SK-N-MC (cell line): ENCODE measurements around the gene SPTLC3.

ENCODE experiments used
- DNase-seq: peaks from one replicate; pipeline ENCODE4 v3.0.0-alpha.2; 2011; ENCODE audit warnings: low read depth, low spot score
- H3K27ac ChIP-seq: fragments of 200-600 bp; sonication (generic); 2 replicates; pipeline ENCODE4 v1.5.1; 2016; ENCODE audit warnings: mixed run types
- H3K36me3 ChIP-seq: fragments of 200-600 bp; sonication (generic); 2 replicates; pipeline ENCODE4 v1.6.1; 2017; ENCODE audit warnings: antibody characterized with exemption, low read length, mixed read lengths; ENCODE audit not compliant: insufficient read depth
- H3K4me3 ChIP-seq: fragments of 200-600 bp; sonication (generic); 2 replicates; pipeline ENCODE4 v1.5.1; 2016
- H3K9ac ChIP-seq: fragments of 200-600 bp; sonication (generic); 2 replicates; pipeline ENCODE4 v1.8.0; 2017; ENCODE audit warnings: mixed run types, mixed read lengths; ENCODE audit not compliant: insufficient read length
- H3K9me3 ChIP-seq: fragments of 200-600 bp; sonication (generic); 2 replicates; pipeline ENCODE4 v1.6.1; 2017; ENCODE audit warnings: low read depth, mild to moderate bottlenecking, antibody characterized with exemption, low read length, moderate library complexity, mixed read lengths
- EZH2 ChIP-seq: fragments of 200-600 bp; sonication (generic); IDR thresholded peaks from one replicate; pipeline ENCODE4 v1.6.1; 2017; ENCODE audit warnings: antibody characterized with exemption
- FOXP2 ChIP-seq: optimal IDR thresholded peaks from 2 replicates; pipeline ENCODE3; 2011; ENCODE audit warnings: mild to moderate bottlenecking, moderate library complexity; ENCODE audit not compliant: insufficient read depth; ENCODE audit errors: extremely low read length, control extremely low read depth
- POLR2AphosphoS5 ChIP-seq: IDR thresholded peaks from 2 replicates; pipeline ENCODE4 v1.6.1; 2012; ENCODE audit warnings: mild to moderate bottlenecking, low read depth, low read length, borderline replicate concordance

Gene SPTLC3

DNA sequence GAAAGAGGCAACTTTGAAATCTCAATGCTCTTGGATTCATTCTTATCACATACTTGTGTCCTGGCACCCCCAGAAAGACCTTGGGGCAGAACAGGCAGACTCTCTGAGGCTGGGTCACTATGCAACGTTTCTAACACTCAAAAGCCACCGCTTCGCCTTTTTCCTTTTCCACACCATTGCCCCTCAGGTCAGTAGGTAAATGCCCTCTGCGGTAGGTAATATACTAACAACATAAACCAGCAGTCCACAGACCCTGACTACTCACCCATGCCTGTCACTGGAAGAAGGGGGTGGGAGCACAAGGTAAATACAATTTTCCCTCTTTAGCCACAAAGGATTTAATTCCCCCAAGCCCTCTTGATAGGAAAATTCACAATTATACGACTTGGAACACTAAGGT is 6.5 kb upstream of the SPTLC3 start:
- Histone ChIP-seq H3K36me3 (no peaks in the 10 kb centered on the region), H3K9ac (no peak overlapping the region)
- TF ChIP-seq FOXP2 (no peak), POLR2AphosphoS5 (no peak), EZH2 (no peak)

DNA sequence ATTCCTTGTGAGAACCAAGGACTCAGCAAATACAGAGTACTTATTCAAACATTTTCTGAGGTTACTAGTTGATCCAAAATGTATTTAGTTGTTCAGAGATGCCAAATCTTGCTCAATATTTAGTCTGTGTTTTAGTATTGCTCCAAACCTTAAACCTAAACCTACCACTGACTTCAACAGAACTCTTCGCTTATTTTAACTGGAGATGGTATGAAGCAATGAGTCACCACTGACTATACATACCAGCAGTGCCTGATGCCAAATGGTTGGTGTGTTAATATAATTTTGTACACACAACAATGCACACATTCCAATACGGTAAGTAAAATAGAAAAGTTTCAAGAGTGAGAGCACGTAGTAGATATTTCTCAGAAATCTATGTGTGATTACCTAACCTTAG is 1.9 kb upstream of the SPTLC3 start:
- no peaks in the 10 kb centered on the region for H3K36me3 ChIP-seq
- H3K9me3 ChIP-seq = no peaks in the 10 kb centered on the region
- TF ChIP-seq EZH2 (no peak), FOXP2 (no peak), POLR2AphosphoS5 (no peak)
- H3K9ac ChIP-seq = no peak overlapping the region
- DNase-seq = no peak
- no peak overlapping the region for H3K27ac ChIP-seq
- H3K4me3 ChIP-seq = no peak overlapping the region

More for the DNA sequence above, 6.5 kb upstream of the SPTLC3 start:
- H3K4me3 ChIP-seq = no peak overlapping the region
- no peak overlapping the region for H3K27ac ChIP-seq
- no peaks in the 10 kb centered on the region for H3K9me3 ChIP-seq
- no peak for DNase-seq

DNA sequence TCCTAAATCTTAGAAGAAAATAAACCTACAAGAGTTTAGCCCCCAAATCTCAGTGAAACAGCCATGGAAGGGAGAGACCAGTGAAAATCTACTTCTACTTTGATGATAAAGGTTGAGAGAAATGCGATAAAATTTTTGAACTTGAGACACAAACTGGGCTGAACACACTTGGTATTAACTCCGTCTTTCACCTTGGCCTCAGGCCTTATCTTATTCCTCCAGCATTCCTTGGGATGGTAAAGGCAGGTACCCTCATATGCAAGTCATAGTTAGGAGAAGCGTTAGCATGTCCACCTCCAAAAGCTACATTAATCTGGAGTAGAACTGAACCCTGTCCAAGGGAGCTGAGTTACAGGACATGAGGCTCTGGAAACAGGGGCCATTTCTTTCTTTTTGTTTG is 1.2 kb upstream of the SPTLC3 start:
- Histone ChIP-seq H3K27ac (no peak overlapping the region), H3K9me3 (no peaks in the 10 kb centered on the region), H3K4me3 (no peak overlapping the region), H3K36me3 (no peaks in the 10 kb centered on the region), H3K9ac (no peak overlapping the region)
- TF ChIP-seq POLR2AphosphoS5 (no peak), EZH2 (no peak)
- no peak for DNase-seq

DNA sequence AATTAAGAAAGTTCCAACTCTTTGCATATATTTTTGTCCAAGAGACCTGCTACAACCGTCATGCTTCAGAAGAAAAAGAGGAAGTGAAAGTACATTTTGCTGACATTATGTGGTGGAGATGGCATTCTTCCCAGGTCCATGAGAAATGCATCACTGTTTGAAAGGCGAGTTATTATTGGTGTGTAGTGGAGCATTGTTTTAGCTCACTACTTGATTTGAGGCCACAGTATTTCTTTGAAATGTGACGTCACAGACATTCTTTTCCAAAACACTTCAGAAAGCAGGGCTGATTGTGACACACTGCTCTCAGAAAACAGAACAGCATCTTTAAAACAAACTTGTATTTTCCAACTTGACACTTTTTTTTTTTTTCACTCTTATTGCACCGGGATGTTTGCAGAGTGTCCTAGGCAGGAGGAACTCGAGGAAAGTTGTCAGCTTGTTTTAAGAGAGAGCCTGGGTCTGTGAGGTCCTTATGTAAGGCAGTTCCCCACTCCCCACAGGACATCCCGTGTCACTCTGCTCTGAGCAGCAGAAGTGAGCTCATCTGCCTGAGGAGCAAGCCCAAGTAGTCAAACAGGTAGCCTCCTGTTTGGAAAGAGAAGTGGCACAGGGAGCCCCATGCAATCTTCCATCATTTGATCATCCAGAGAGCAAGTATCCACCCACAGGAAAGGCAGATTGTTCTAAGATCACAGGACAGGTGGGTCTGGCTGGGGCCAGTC is 1.1 kb downstream of the SPTLC3 start:
- no peak overlapping the region for H3K4me3 ChIP-seq
- H3K9me3 ChIP-seq = no peaks in the 10 kb centered on the region
- H3K36me3 ChIP-seq = no peaks in the 10 kb centered on the region
- no peak overlapping the region for H3K9ac ChIP-seq
- H3K27ac ChIP-seq = no peak overlapping the region
- TF ChIP-seq EZH2 (no peak), FOXP2 (no peak), POLR2AphosphoS5 (no peak)
- DNase-seq = no peak

DNA sequence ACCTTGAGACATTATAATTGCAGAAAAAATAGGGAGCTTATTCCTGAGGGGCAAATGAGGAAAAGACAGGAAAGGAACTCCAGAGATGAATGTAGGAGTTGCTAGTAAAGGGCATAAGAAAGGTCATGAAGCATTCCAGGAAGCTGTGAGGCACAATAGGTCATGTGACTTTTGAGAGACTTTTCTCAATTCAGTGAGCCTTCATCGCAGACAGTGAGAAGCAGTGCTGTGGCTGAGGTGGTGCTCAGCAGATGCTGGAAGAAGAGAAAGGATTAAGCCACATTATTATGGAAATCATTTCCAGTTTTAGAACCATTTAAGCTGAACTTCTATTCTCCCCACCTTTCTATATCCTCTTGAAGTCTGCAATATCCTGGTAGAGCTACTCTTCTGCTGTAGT is 4.1 kb downstream of the SPTLC3 start:
- DNase-seq = no peak
- Histone ChIP-seq H3K27ac (no peak overlapping the region), H3K4me3 (no peak overlapping the region), H3K9ac (no peak overlapping the region), H3K9me3 (no peaks in the 10 kb centered on the region), H3K36me3 (no peaks in the 10 kb centered on the region)
- TF ChIP-seq POLR2AphosphoS5 (no peak), EZH2 (no peak), FOXP2 (no peak)

DNA sequence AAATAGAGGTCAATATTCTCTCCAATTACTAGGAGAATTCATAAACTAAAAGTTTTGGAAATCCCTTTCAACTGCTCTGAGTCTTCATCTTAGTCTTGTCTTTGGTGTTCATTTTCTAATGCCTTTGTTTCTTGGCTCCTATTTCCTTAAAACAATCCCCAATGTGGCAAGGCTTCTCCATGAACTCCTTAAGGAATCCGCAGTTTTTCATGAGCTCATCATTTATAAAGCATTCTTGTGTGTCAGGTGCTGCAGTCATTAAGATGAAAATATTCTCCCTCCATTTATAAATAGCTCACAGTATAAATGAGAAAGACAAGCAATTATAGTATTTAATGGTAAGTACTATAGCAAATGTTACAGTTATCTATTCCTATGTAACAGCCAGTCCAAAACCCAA is 4.6 kb downstream of the SPTLC3 start:
- H3K27ac ChIP-seq = no peak overlapping the region
- TF ChIP-seq POLR2AphosphoS5 (no peak), FOXP2 (no peak), EZH2 (no peak)
- H3K4me3 ChIP-seq = no peak overlapping the region
- no peak for DNase-seq
- H3K9me3 ChIP-seq = no peaks in the 10 kb centered on the region
- H3K36me3 ChIP-seq = no peaks in the 10 kb centered on the region
- no peak overlapping the region for H3K9ac ChIP-seq

DNA sequence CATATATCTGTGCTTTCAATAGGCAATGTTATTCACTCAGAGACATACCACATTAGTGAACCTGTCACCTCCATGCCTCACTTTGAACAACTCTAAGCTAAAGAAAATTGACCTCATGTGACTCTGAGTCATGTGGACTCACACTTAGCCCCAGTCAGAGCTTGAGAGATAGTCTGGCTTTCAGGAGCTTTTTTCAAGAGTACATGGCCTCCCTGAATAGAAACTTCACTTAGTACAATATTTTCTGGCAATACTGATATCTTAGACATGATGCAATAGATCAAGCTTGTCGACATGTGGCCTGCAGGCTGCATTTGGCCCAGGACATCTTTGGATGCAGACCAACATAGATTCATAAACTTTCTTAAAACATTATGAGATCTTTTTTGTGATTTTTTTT is 8.5 kb downstream of the SPTLC3 start:
- H3K9ac ChIP-seq = no peak overlapping the region
- no peak for DNase-seq
- H3K9me3 ChIP-seq = no peaks in the 10 kb centered on the region
- no peak overlapping the region for H3K27ac ChIP-seq
- H3K36me3 ChIP-seq = no peaks in the 10 kb centered on the region
- H3K4me3 ChIP-seq = no peak overlapping the region
- TF ChIP-seq FOXP2 (no peak), POLR2AphosphoS5 (no peak), EZH2 (no peak)

DNA sequence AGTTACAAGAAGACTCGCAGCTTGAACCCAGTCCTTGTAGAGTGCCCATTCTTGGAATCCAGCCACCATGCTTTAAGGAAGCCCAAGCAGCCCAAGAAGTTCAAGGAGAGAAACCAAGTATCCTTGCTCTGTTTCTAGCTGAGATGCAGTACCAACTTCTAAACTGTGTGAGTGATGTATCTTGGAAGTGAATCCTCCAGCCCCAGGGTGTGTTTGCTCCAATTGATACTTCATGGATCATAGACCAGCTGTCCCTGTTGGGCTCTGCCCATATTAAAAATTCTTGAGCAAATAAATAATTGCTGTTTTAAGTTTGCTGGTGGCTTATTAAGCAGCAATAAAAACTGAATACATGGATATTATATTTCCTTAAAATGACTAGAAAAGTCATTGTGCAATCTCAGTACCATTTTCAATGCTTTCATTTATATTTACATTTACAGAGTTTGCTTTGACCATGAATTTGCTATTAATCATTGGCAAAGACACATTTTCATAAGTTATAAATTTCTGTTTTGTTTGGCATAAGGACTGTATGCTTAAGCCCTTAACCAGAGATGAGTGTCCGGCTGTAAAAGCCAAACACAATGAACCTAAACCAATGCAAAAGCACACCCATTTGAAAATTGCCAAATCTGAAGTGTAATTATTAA is 9.2 kb downstream of the SPTLC3 start:
- TF ChIP-seq EZH2 (no peak), FOXP2 (no peak), POLR2AphosphoS5 (no peak)
- Histone ChIP-seq H3K9me3 (no peaks in the 10 kb centered on the region), H3K9ac (no peak overlapping the region), H3K27ac (no peak overlapping the region), H3K36me3 (no peaks in the 10 kb centered on the region), H3K4me3 (no peak overlapping the region)
- DNase-seq = no peak
